RWPE2 (cell line): ENCODE data around the gene SCAMP2.

Experiments
- ATAC-seq: fragments of 200-7000 bp; cut with Tn5 transposase; 3 replicates; pipeline ENCODE4 v1.9.1; 2021; ENCODE audit warnings: low read depth
- DNase-seq: peaks from one replicate; pipeline ENCODE4 v3.0.0-alpha.2; 2020; ENCODE audit warnings: low spot score
- H3K27ac ChIP-seq: fragments of 450-650 bp; 2 replicates; pipeline ENCODE4 v1.5.1; 2017; ENCODE audit warnings: mild to moderate bottlenecking; ENCODE audit not compliant: poor library complexity, severe bottlenecking
- H3K27me3 ChIP-seq: fragments of 250-450 bp; sonication (Bioruptor Pico); 2 replicates; pipeline ENCODE4 v1.5.1; 2021; ENCODE audit warnings: mild to moderate bottlenecking, moderate library complexity; ENCODE audit not compliant: insufficient read depth, poor library complexity, severe bottlenecking
- H3K36me3 ChIP-seq: fragments of 250-450 bp; sonication (Bioruptor Pico); 2 replicates; pipeline ENCODE4 v1.5.1; 2020; ENCODE audit warnings: low read depth, mild to moderate bottlenecking, moderate library complexity
- H3K4me1 ChIP-seq: fragments of 250-450 bp; sonication (Bioruptor Pico); 2 replicates; pipeline ENCODE4 v1.5.1; 2021; ENCODE audit warnings: mild to moderate bottlenecking, moderate library complexity; ENCODE audit not compliant: insufficient read depth, poor library complexity, severe bottlenecking
- H3K4me3 ChIP-seq: fragments of 250-450 bp; sonication (Bioruptor Pico); 2 replicates; pipeline ENCODE4 v1.5.1; 2021; ENCODE audit warnings: mild to moderate bottlenecking, moderate library complexity; ENCODE audit not compliant: severe bottlenecking
- H3K9me3 ChIP-seq: fragments of 250-450 bp; sonication (Bioruptor Pico); 2 replicates; pipeline ENCODE4 v1.5.1; 2021; ENCODE audit warnings: mild to moderate bottlenecking, moderate library complexity; ENCODE audit not compliant: severe bottlenecking
- CTCF ChIP-seq: fragments of 450-650 bp; IDR thresholded peaks from one replicate; pipeline ENCODE4 v1.5.1; 2017; ENCODE audit warnings: mild to moderate bottlenecking, moderate library complexity; ENCODE audit not compliant: poor library complexity, severe bottlenecking

Gene SCAMP2

GRCh38 chr15:74795966-74796625 is 77.1 kb downstream of the SCAMP2 start:
- no peak for ATAC-seq
- DNase-seq = no peak
- Histone ChIP-seq H3K4me3 (no peak overlapping the region), H3K4me1 (peaks cover 34% of the 10 kb centered on the region), H3K9me3 (no peaks in the 10 kb centered on the region), H3K36me3 (peaks cover 47% of the 10 kb centered on the region), H3K27me3 (no peaks in the 10 kb centered on the region), H3K27ac (peak overlapping the region; percentile 9)
- TF ChIP-seq CTCF = no peak

GRCh38 chr15:74794970-74795349 is 78.2 kb downstream of the SCAMP2 start:
- TF ChIP-seq CTCF = no peak
- DNase-seq (no peak), ATAC-seq (no peak)
- Histone ChIP-seq H3K27me3 (no peaks in the 10 kb centered on the region), H3K4me1 (peaks cover 34% of the 10 kb centered on the region), H3K36me3 (peaks cover 40% of the 10 kb centered on the region), H3K27ac (peak overlapping the region; percentile 9), H3K4me3 (no peak overlapping the region), H3K9me3 (no peaks in the 10 kb centered on the region)

GRCh38 chr15:74794248-74794969 is 78.8 kb downstream of the SCAMP2 start:
- H3K27ac ChIP-seq = peak overlapping the region; percentile 9
- peaks cover 38% of the 10 kb centered on the region for H3K36me3 ChIP-seq
- no peaks in the 10 kb centered on the region for H3K9me3 ChIP-seq
- ATAC-seq = peak; percentile 44
- no peak for DNase-seq
- H3K27me3 ChIP-seq = no peaks in the 10 kb centered on the region
- H3K4me1 ChIP-seq = peaks cover 34% of the 10 kb centered on the region
- TF ChIP-seq CTCF = no peak
- no peak overlapping the region for H3K4me3 ChIP-seq
